Transverse colon (tissue), 4 donors: ENCODE measurements around the gene RGMA. TPM values are rescaled to one million over a fixed set of nuclear protein-coding genes. Genes with fewer than 3 reads are reported as not detected.
A peak's percentile ranks its signal among the peaks of the same experiment; 100 is the strongest.

Experiments used
- DNase-seq: peaks from one replicate; pipeline ENCODE4 v3.0.0-alpha.2; 2019
- H3K27ac ChIP-seq, 4 donors: fragments of 200-600 bp; sonication (generic); 2 replicates each; pipeline ENCODE4 v1.5.1; 2016 to 2018; ENCODE audit warnings: inconsistent platforms in 4 of 4
- H3K27me3 ChIP-seq: fragments of 200-600 bp; sonication (generic); 2 replicates; pipeline ENCODE4 v1.5.1; 2017; ENCODE audit warnings: inconsistent platforms
- H3K36me3 ChIP-seq, 4 donors: fragments of 200-600 bp; sonication (generic); 2 replicates each; pipeline ENCODE4 v1.5.1; 2017 to 2019; ENCODE audit warnings: inconsistent platforms in 4 of 4
- H3K4me1 ChIP-seq, 4 donors: fragments of 200-600 bp; sonication (generic); 2 replicates each; pipeline ENCODE4 v1.5.1; 2017 to 2020; ENCODE audit warnings: inconsistent platforms in 4 of 4
- H3K4me3 ChIP-seq, 4 donors: fragments of 200-600 bp; sonication (generic); 1 replicate in 1 of 4; 2 replicates in 3 of 4; pipeline versions ENCODE4 v1.5.1 to v1.6.1; 2017 to 2019; ENCODE audit warnings: inconsistent platforms in 4 of 4
- H3K9me3 ChIP-seq, 2 donors: fragments of 200-600 bp; sonication (generic); 2 replicates each; pipeline ENCODE4 v1.5.1; 2017 to 2019; ENCODE audit warnings: inconsistent platforms in 2 of 2
- CTCF ChIP-seq, 5 experiments: fragments of 200-600 bp in 3 of 5; fragments of 450-650 bp in 2 of 5; sonication (generic) in 3 of 5; IDR thresholded peaks; 1 replicate in 2 of 5; 2 replicates in 3 of 5; pipeline ENCODE4 v1.5.1; 2016 to 2017; ENCODE audit warnings: antibody characterized with exemption in 5 of 5, inconsistent platforms in 3 of 5, mild to moderate bottlenecking in 2 of 5, moderate library complexity in 1 of 5
- EP300 ChIP-seq: sonication (generic); formaldehyde crosslinking; IDR thresholded peaks from one replicate; pipeline ENCODE4 v1.6.1; 2017; ENCODE audit warnings: antibody characterized with exemption, low read depth
- POLR2A ChIP-seq: fragments of 450-650 bp; IDR thresholded peaks from one replicate; pipeline ENCODE4 v1.6.1; 2016; ENCODE audit warnings: antibody characterized with exemption, mild to moderate bottlenecking, moderate library complexity
- POLR2AphosphoS5 ChIP-seq, 3 donors: sonication (generic); formaldehyde crosslinking; IDR thresholded peaks; one replicate each; pipeline ENCODE4 v1.6.1; 2016; ENCODE audit warnings: antibody characterized with exemption in 3 of 3
- WGBS, 2 donors: methylation state at CpG; one replicate each; pipeline ENCODE4 v1.1.5; 2018; ENCODE audit warnings: low coverage in 1 of 2; 5-methylcytosine and 5-hydroxymethylcytosine counted together
- in situ Hi-C, 4 donors: fragments of 200-750 bp; cut with MboI; loops; one replicate each; pipeline versions ENCODE4 v1.15.0 to v1.15.1; 2017; ENCODE audit warnings: low sequenced_read_pairs in 3 of 4, low pct_ligation_motif_present in 1 of 4, low pct_unique_long_range_greater_than_20kb in 1 of 4
- intact Hi-C: fragments of 100-400 bp; cut with DNase I; formaldehyde crosslinking; loops from one replicate; pipeline ENCODE4 v1.15.1; 2023; ENCODE audit warnings: low total_unique reads
- total RNA-seq, 4 donors: library from RNA; depleted of rRNA; stranded (reverse); fragments of >200 nt; gene quantifications; one replicate each; pipeline ENCODE4 v1.1.0, GENCODE V29; 2016

RGMA gene
- total RNA-seq, 4 donors from 2014 or later = 8.6 to 53.3 (median 20.6) TPM

GRCh38 chr15:93070551-93071296 lies 18.3 kb downstream of the RGMA start:
- in situ Hi-C loops = no loop called here
- TF ChIP-seq POLR2A (no peak), EP300 (no peak)
- Histone ChIP-seq H3K36me3 (no peaks in the 10 kb centered on the region), H3K4me1 (peaks cover 0 to 37% (median 6%) of the 10 kb centered on the region in 4 donors), H3K9me3 (no peaks in the 10 kb centered on the region), H3K27ac (peak overlapping the region; percentile 76 to 96 (median 89)), H3K4me3 (peak overlapping the region; percentile 42 to 72 (median 57)), H3K27me3 (peaks cover 60% of the 10 kb centered on the region)
- intact Hi-C loops = no loop called here
- 52 to 70% methylated on average over 10 of the region's 10 CpGs for WGBS, 2 donors
- no peak for DNase-seq

GRCh38 chr15:93070132-93070531 lies 18.9 kb downstream of the RGMA start:
- Histone ChIP-seq H3K4me1 (peaks cover 0 to 43% (median 8%) of the 10 kb centered on the region in 4 donors), H3K9me3 (no peaks in the 10 kb centered on the region), H3K27ac (peak overlapping the region; percentile 76 to 96 (median 89)), H3K4me3 (peak overlapping the region; percentile 2 to 65 (median 27)), H3K27me3 (peaks cover 54% of the 10 kb centered on the region), H3K36me3 (no peaks in the 10 kb centered on the region)
- in situ Hi-C loops (no loop called here), intact Hi-C loops (no loop called here)
- TF ChIP-seq CTCF (IDR thresholded peaks at IDR 0.05) = no peak
- TF ChIP-seq EP300 = no peak
- no peak for TF ChIP-seq POLR2A
- TF ChIP-seq POLR2AphosphoS5 (IDR thresholded peaks at IDR 0.05) = no peak
- no peak for DNase-seq
- 53 to 60% methylated on average over 1 to 10 of the region's 10 CpGs for WGBS, 2 donors

GRCh38 chr15:93068581-93069199 lies 20.3 kb downstream of the RGMA start:
- intact Hi-C loops (loop anchor here (10.0 kb wide), 1 partner anchor 1386 kb away; no protein-coding TSS in a partner anchor), in situ Hi-C loops (no loop called here)
- no peak overlapping the region for H3K4me3 ChIP-seq
- peaks cover 39% of the 10 kb centered on the region for H3K27me3 ChIP-seq
- no peak for DNase-seq
- H3K9me3 ChIP-seq = no peaks in the 10 kb centered on the region
- H3K4me1 ChIP-seq = peaks cover 0 to 43% (median 11%) of the 10 kb centered on the region in 4 donors
- H3K36me3 ChIP-seq = no peaks in the 10 kb centered on the region
- WGBS, 2 donors = 92 to 100% methylated on average over 1 to 6 of the region's 6 CpGs
- TF ChIP-seq POLR2A = no peak
- no peak for TF ChIP-seq CTCF (IDR thresholded peaks at IDR 0.05)
- no peak for TF ChIP-seq POLR2AphosphoS5 (IDR thresholded peaks at IDR 0.05)
- TF ChIP-seq EP300 = no peak
- peak overlapping the region; percentile 76 to 96 (median 89) for H3K27ac ChIP-seq

GRCh38 chr15:93067649-93068085 lies 21.3 kb downstream of the RGMA start:
- Histone ChIP-seq H3K4me1 (peaks cover 5 to 43% (median 16%) of the 10 kb centered on the region in 4 donors), H3K4me3 (no peak overlapping the region), H3K36me3 (no peaks in the 10 kb centered on the region), H3K27me3 (peaks cover 29% of the 10 kb centered on the region), H3K27ac (peak overlapping the region; percentile 76 to 96 (median 89)), H3K9me3 (no peaks in the 10 kb centered on the region)
- intact Hi-C loops = loop anchor here (10.0 kb wide), 1 partner anchor 1387 kb away; no protein-coding TSS in a partner anchor
- WGBS, 2 donors = 80 to 81% methylated on average over 3 to 4 of the region's 4 CpGs
- TF ChIP-seq POLR2AphosphoS5 (IDR thresholded peaks at IDR 0.05) (no peak), CTCF (IDR thresholded peaks at IDR 0.05) (no peak)
- DNase-seq = no peak
- in situ Hi-C loops = no loop called here
